T-helper 9 cell (primary cell): Measurements from ENCODE around the gene RHOD.

ENCODE experiments used
- DNase-seq: peaks from one replicate; pipeline ENCODE4 v3.0.0-alpha.2; 2020

RHOD gene

DNA sequence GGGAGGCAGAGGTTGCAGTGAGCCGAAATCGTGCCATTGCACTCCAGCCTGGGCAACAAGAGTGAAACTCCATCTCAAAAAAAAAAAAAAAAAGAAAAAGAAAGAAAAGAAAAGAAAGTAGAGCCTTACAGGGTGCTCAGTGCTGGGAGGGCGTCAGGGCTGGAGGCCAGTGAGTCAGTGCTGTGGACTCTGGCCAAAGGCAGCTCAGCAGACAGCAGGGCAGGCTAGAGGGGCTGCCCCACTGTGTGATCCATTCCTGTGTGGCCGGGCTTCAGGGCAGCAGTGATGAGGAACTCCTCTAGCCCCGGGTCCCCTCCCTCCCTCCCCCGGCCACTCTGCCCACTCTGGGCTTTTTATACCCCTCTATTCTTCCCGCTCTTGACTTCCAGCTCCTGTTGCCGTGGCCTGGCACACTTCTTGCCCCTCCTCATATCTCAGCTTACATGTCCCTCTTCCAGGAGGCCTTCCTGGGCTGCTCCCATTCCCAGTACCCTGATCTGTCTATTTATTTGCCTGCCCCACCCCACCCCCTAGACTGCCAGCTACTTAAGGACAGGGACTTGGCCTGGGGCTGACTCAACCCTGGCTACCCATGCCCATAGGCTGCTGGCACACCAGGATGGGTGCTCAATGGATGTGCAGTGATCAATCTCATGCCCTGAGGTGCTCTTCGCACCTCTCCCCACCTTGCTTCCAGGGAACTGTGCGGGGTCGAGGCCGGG lies 23.7 kb upstream of the RHOD start:
- DNase-seq = no peak

DNA sequence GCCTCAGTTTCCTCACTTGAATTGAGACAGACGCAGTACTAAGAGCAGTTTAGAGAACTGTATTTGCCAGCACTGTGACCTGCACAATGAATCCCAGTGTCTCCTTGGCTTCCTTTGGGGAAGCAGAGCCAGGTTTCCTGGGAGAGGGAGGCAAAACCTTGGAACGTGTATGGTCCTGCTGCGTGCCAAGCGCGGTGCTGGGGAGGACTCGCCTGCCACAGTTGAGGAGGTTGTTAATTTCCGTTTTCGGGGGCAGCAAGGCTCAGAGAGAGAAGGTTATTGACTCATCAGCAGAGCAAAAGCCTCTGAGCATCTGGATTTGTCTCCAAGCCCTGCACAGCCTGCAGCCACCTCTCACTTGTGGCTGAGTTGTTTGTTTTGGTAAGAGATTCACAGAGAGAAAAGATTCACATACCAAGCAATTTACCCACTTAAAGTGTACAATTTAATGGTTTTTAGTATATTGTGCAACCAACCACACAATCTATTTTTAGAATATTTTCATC lies 22.9 kb upstream of the RHOD start:
- no peak for DNase-seq

DNA sequence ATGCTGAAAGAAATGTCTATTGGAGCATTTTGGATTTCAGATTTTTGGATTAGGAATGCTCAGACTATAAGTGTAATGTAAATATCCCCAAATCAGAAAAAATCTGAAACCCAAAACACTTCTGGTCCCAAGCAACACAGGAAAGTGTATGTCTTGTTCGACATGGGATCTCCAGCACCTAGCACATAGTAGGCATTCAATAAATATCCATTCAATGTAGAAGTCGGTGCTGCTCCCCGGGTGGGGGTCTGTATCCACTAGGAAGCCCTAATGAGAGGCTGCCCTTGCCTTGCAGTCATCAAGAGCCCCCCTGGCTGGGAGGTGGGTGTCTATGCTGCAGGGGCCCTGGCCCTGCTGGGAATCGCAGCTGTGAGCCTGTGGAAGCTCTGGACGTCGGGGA lies 22.3 kb upstream of the RHOD start:
- no peak for DNase-seq

DNA sequence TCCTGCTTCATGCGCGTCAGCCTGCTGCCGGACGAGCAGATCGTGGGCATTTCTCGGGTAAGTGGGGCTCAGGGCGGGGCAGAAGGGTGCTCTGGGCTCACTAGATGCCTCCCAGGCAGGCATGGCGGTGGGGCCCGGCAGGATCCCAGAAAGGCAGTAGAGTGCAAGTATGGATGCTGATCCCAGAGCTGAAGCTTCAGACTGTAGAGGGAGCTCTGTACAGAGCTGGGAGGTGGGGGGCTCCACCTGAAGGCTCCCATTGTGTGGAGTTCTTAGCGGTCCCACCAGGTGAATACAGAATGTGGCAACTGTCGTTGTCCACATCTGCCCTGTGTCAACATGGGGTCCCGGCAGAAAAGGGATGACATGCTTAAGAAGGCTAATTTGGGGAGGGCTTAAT lies 16.5 kb upstream of the RHOD start:
- no peak for DNase-seq

DNA sequence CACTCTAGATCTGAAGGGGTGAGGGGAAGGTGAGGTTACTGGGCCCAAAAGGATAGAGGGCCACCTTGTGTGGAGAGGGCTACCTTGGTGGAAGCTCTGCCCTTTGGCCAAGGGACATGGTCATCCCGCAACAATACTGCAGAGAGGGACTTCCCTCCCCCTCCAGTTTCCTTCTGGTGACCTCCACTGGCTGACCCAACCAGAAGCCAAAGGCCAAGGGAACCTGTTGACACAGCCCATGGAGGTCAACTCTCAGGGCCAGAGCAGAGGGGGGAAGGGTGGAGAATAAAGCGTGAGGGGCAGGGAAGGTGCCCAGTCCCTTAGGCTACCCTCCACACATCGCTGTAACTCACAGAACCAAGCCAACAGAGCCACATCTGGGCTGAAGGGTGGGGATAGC lies 15.0 kb upstream of the RHOD start:
- no peak for DNase-seq

DNA sequence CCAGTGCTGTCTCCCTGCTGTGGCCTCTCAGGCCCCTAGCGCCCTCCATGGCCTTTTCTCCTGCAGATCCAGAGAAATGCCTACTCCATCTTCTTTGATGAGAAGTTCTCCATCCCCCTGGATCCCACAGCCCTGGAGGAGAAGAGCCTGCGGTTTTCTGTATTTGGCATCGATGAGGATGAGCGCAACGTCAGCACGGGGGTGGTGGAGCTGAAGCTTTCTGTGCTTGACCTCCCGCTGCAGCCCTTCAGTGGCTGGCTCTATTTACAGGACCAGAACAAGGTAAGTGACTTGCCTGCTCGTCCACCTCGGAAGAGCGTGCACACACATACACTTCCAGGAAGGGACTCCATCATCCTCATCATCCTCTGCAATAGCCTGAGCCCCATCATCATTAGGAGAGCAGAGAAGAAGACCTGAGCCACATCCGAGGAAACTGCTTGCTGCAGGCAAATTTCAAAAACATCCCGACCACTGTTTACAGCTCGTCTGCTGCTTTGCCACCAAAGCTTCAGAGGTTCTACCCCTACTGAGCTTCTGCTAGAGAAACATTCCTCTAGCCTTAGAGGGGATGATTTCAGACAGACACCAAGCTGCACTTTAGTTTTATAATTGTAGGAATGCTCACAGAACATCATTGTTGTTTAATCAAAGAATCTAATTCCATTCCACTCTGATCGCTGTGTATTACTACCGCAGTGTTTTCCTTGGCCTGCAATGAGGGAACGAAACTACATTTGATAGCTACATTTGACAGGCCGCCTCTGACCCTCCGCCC lies 12.9 kb upstream of the RHOD start:
- DNase-seq = no peak

DNA sequence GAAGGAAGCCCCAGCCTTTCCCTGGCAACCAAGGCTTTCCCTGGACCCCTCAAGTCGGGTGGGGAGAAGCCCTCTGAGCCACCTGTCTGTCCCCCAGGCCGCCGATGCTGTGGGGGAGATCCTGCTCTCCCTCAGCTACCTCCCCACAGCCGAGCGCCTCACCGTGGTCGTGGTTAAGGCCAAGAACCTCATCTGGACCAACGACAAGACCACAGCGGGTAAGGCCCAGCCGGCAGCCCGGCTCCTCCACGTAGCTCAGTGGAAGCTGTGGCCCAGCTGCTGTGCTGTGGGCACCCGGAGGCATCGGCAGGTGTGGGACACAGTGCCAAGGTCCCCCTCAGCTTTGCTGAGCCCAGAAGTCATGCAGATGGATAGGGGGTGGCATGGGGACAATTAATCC lies 12.2 kb upstream of the RHOD start:
- DNase-seq = no peak

DNA sequence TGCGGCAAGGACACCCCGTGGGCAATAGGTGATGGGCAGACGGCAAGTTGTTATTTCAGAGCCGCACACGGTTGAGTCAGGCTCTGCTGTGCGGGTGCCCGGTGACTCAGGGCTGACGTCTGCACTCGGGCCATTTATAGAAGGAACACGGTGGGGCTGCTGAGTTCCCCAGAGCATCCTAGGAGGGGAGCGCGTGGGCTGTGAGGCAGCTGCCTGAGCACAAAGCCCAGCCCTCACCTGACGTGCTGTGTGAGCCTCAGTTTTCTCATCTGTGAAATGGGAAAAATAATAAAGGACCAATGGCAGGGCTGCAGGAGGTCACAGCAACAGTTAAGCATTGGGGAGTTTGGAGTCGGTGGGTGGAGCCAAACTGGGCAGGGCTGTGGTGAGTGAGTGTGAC lies 11.3 kb upstream of the RHOD start:
- DNase-seq = no peak

DNA sequence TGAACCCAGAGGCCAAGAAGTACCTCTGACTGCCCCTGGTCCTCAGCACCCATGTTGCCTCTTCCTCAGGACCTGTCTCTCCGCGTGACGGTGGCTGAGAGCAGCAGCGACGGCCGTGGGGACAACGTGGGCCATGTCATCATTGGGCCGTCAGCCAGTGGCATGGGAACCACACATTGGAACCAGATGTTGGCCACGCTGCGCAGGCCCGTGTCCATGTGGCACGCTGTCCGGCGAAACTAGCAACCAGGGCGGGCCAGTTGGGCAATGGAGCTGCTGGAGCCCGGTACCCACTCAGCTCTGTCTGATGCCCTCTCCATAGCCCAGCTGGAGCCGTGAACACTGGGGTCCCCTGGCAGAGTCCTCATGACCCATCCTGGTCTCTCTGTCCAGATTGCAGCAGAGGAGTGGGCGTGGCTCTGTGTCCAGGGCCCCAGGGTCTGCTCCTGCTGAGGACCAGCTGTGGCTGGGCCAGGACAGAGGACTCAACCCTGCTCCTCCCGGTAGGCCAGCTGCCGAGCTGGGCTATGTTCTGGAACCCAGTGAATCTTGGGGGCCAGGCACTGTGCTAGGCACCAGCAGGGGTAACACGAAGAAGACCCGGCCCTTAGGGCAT lies 8.0 kb upstream of the RHOD start:
- no peak for DNase-seq

DNA sequence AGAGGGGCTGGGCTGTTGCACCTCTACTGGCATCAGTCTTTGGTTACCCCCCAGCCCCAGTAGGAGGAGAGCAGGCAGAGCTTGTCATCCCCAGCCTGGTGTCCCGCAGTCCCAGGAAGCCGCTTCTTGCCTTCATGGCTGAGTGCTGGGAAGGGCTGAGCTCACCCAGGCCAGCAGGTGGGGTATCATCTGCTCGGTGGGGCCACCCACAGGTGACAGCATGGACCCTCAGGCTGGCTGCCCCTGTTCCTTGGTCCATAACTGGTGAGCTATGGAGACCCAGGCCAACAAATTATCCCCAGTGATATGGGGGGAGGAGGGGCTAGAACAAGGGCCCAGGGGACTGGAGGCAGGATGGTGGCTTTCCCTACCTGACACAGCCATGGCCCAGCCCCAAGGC lies 6.5 kb upstream of the RHOD start:
- DNase-seq = no peak

DNA sequence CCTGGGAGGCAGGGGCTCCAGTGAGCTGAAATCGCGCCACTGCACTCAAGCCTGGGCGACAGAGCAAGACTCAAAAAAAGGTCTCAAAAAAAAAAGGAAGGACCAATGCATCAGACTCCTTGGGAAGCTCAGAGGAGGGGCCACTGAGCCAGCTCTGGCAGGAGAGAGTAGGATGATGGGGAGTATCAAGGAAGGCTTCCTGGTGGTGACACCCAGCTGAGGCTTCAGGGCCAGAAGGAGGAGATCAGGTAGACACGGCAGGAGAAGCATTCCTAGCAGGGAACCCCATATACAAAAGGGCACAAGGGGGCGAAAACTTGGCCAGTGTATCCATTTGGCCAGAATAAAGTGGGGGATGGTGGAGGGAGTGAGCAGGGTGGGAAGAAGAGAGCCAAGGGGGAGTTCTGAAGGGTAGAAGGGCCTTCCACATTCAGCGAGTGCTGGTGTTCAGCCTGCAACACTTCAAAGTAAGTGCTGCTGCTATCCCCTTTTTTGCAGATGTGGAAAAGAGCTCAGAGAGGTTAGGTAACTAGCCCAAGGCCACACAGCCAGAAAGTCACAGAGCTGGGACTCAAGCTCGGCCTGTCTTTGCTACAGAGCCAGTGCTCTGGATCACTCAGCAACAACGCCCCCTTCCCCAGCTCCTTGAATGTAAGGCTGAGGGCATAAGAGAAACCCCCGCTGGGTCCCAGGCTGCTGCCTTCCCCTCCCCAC lies 5.3 kb upstream of the RHOD start:
- no peak for DNase-seq

DNA sequence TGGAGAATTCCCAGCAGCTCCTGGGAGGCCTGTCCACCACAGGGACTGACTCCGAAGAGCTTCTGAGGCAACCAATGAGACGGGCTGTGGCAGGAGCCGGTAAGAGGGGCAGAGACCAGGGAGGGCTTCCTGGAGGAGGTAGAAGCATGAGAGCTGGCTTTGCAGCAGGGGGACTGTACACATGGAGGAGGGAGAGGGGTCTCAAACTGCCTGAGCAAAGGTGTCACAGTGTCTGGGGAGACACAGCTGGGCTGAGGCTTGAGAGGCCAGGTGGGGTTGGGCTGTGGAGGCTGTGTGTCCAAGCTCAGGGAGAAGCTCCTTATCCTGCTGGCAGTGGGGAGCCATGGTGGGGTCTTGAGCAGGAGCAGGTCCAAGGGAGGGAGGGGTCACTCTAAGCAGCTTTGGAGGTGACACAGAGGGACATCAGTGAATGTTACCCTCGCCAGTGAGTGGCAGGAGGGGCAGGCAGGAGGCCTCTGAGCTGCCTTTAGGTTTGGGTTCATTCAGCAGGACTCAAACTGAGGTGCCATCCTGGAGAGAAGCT lies 4.6 kb upstream of the RHOD start:
- no peak for DNase-seq

DNA sequence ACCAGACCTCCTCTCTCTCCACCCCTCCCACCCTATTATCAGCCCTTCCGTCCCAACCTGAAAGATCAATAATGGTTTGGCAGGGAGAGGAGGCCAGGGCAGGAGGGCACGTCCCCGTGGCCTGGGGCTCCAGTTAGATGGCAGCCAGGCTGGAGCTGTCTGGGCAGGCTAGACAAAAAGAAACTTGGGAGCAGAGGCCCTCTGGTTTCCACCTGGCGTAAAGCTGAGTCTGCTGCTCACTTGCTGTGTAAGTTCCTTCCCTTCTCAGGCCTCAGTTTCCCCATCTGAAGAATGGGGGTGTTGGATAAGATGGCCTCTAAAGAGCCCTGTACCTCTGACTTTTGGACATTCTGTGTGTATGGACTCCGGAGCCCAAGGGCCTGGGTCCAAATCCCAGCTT lies 3.8 kb upstream of the RHOD start:
- no peak for DNase-seq

DNA sequence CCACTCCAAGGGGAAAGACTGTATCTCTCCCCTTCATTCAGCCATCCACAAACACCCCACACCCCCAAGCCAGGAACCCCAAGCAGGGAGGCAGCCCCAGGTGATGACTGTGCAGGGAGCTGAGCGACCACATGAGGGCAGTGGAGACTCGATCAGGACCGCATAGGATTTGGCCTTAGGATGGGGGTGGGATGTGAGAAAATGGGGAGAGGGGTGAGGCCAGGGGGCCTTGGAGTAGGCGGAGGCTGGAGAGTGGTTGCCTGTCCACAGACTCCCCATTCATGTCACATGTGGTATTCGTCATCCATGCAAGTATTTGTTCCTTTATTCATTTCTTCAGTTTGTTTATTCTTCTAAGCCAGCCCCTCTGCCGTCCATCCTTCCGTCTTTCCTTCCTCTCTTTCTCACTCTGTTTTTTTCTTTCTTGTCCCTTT lies 2.7 kb upstream of the RHOD start:
- no peak for DNase-seq

DNA sequence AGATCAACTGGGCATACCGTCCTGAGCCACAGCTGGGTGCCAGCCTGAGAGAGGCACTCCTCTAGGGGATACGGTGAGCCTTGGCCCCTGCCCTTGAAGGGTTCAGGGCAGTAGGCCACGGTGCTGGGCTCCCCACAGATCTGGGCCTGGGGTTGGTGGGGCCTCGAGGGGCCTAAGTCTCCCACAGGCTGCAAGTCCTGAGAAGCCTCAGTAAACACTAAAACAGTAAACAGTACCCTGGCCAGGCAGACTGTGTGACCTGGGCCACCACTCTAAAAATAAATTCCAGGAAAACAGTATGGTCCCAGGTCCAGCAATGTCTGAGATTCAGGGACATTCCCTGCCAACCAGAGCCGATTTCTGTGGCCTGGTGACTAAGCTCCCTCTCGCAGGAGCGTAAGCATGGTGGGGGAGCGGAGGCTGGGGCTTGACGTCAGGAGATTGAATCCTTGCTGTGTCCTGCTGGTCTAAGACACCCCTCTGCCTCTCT lies 2.3 kb upstream of the RHOD start:
- DNase-seq = no peak

DNA sequence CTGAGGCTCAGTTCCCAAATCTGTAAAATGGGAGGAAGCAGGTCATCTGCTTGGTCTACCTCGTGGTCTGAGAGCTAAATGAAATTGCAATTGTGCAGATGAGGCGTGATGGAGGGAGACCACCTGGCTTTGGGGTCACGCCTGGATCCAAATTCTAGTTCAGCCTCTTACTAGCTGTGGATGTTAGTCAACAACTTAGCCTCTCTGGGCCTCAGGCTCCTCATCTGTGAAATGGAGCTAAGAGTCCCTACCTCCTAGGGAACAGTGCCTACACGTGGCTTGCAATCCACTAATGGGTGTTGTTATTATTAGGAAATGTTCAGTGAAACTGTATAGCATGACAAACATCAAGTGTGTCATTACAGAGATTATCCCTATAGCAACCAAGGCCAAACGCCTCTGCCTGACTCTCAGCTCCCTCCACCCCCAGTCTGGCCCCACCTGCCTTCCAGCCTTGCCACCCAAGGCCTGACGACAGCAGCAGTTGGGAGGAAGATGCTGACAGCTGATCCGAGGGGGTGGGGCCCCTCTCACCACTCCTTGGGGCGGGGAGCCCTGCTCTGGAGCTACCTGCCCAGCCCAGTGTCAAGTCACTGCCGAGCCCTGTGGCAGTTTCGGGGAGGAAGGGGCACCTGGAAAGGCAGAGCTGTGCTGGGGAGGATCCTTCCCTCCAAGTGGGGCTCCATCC lies 1.7 kb upstream of the RHOD start:
- no peak for DNase-seq

DNA sequence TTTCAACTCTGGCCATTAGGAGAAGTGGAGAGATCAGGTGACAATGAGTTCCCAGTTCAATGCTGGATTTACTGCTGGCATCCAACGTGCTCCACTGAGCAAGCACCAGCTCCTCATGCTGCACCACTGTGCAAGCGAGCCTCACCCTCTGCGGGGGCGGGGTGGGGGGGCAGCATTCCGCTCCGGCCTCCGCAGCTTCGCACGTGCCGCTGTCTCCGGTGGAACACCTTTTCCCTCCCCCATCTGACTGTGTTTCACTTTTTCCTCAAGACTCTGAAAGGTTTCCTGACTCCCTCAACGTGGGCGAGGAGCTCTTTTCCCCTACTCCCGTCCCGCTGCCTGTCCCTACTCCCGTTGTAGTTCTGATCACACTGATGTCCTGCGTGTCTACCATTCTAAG lies 835 bp upstream of the RHOD start:
- DNase-seq = no peak

DNA sequence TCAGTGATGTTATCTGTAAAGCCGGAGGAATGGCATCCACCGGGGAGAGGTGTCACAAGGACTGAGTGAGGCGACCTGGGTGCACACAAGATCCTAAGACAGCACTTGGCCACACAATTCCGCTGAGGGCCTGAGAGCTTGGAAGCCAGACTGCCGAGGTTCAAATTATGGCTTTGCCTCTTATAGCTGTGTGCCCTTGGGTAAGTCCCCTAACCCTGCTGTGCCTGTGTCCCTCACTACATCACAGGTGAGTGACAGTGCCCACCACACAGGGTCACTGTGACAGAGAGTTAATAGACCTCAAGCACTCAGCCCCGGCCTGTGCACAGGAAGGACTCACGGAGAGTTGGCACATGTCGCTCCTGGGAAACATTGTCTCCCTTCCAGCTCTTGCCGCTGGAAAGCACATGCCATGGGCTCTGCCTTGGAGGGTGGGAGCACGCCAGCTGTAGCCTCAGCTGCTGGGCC lies 592 bp downstream of the RHOD start:
- DNase-seq = no peak

DNA sequence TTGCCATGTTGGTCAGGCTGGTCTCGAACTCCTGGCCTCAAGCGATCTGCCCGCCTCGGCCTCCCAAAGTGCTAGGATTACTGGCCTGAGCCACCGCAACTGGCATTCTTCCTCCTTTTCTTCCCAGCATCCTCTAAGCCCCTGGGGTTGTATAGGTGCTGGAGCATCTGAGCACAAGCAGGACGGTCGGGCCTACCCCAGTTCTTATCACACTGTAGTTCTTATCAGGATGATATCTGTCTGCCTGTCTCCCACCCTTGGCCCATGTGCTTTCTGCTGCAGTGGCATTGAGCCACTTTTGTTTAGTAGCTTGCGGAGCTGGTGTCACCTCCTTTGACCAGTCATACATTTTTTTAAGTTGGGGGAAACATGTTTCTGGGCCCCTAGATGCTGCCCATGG lies 1.9 kb downstream of the RHOD start:
- DNase-seq = no peak

DNA sequence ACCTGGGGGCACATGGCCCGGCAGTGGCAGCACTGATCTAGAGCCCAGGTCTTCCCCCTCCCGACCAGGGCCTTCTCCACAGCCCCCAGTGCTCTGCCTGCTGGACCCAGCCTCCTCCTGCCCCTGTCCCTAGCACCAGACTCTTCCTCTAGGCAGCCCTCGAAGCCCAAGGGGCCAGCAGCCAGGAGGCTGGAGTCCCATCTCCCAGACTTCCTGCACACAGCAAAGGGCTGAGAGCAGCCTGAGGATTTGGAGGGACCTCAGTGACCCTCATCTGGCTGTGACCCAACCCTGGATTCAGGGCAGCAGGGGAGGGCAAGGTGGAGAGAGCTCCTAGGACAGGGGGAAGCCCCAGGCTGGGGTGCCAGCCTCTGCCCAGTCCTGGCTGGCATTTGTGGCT lies 3.0 kb downstream of the RHOD start:
- DNase-seq = no peak

DNA sequence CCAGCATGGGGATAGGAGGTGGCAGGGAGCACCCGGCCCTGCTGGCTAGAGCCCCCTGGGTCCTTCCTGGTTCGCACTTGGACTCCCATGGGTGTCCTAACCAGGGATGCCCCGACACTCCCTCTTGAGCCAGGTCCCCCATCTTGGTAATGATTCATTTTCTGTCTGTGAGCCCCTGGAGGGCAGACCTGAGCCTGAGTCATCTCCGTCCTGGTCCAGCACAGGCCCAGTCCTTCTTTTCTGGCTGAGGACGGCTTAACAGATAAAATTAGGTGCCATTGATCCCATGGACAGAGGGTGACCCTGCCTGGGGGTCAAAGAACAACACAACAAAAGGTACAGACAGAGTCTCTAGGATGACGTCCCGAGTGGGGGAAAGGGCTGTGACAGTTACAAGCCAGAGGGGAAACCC lies 3.5 kb downstream of the RHOD start:
- no peak for DNase-seq
